HG03520 (cell line): ENCODE data around the gene RNU5D-1.

ENCODE experiments used
- ATAC-seq: cut with Tn5 transposase; IDR thresholded peaks from one replicate; pipeline ENCODE4 v1.9.1; 2021; ENCODE audit warnings: mild to moderate bottlenecking, moderate library complexity; ENCODE audit not compliant: unreplicated experiment

RNU5D-1 gene

GRCh38 chr1:44733784-44734183, 2.8 kb upstream of the RNU5D-1 start:
- ATAC-seq: no peak

GRCh38 chr1:44733365-44733764, 2.4 kb upstream of the RNU5D-1 start:
- no peak for ATAC-seq

GRCh38 chr1:44724955-44725698, 5.8 kb downstream of the RNU5D-1 start:
- ATAC-seq: no peak

- ATAC-seq: no peak
Measured at GRCh38 chr1:44724296-44724954, 6.5 kb downstream of the RNU5D-1 start.

GRCh38 chr1:44723496-44724295, 7.3 kb downstream of the RNU5D-1 start:
- ATAC-seq: no peak

GRCh38 chr1:44723064-44723463, 7.9 kb downstream of the RNU5D-1 start:
- no peak for ATAC-seq

- ATAC-seq: peak; percentile 60
Measured at GRCh38 chr1:44721485-44722361, 9.2 kb downstream of the RNU5D-1 start.

GRCh38 chr1:44720281-44720680, 10.7 kb downstream of the RNU5D-1 start:
- no peak for ATAC-seq

- ATAC-seq: no peak
Measured at GRCh38 chr1:44719318-44719717, 11.7 kb downstream of the RNU5D-1 start.

GRCh38 chr1:44718091-44718490, 12.9 kb downstream of the RNU5D-1 start:
- ATAC-seq: no peak

- ATAC-seq: no peak
Measured at GRCh38 chr1:44717653-44718052, 13.3 kb downstream of the RNU5D-1 start.

- no peak for ATAC-seq
Measured at GRCh38 chr1:44717156-44717555, 13.8 kb downstream of the RNU5D-1 start.

- no peak for ATAC-seq
Measured at GRCh38 chr1:44714944-44715571, 15.9 kb downstream of the RNU5D-1 start.

- ATAC-seq: no peak
Measured at GRCh38 chr1:44714532-44714931, 16.4 kb downstream of the RNU5D-1 start.

GRCh38 chr1:44713321-44713781, 17.6 kb downstream of the RNU5D-1 start:
- ATAC-seq: no peak

GRCh38 chr1:44707959-44708831, 22.8 kb downstream of the RNU5D-1 start:
- ATAC-seq: no peak

- no peak for ATAC-seq
Measured at GRCh38 chr1:44707112-44707881, 23.7 kb downstream of the RNU5D-1 start.

- ATAC-seq: no peak
Measured at GRCh38 chr1:44705938-44706337, 25.0 kb downstream of the RNU5D-1 start.
